GM10266 (cell line): Measurements from ENCODE around the gene ALK.

Experiments
- DNase-seq: peaks from one replicate; pipeline ENCODE4 v3.0.0; 2012; ENCODE audit errors: extremely low spot score
- TF ChIP-seq, protein P1 (sequence below): IDR thresholded peaks from 2 replicates; pipeline ENCODE4 v1.5.1; 2012; ENCODE audit warnings: mild to moderate bottlenecking, low read depth; ENCODE audit not compliant: control insufficient read depth, insufficient read depth; ENCODE audit errors: missing control alignments

ALK gene

DNA sequence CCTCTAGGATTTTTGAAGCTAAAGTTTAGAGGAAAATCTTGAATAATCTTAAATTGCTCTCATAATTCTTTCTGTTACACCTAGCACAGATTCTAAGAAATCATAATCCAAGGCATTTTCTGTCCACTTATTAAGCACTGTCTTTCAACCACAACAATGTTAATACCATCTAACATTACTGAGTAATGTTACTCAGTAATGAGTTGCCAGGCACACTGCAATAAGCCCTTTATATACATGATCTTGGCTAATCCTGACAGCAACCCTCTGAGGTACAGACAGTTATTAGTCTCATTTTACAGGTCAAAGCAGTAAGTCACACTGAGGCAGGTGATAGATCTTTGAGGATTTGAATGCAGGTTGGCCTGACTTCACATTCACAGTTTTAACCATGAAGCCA is 291.9 kb downstream of the ALK start:
- TF ChIP-seq, protein P1, sequence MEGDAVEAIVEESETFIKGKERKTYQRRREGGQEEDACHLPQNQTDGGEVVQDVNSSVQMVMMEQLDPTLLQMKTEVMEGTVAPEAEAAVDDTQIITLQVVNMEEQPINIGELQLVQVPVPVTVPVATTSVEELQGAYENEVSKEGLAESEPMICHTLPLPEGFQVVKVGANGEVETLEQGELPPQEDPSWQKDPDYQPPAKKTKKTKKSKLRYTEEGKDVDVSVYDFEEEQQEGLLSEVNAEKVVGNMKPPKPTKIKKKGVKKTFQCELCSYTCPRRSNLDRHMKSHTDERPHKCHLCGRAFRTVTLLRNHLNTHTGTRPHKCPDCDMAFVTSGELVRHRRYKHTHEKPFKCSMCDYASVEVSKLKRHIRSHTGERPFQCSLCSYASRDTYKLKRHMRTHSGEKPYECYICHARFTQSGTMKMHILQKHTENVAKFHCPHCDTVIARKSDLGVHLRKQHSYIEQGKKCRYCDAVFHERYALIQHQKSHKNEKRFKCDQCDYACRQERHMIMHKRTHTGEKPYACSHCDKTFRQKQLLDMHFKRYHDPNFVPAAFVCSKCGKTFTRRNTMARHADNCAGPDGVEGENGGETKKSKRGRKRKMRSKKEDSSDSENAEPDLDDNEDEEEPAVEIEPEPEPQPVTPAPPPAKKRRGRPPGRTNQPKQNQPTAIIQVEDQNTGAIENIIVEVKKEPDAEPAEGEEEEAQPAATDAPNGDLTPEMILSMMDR: no peak
- no peak for DNase-seq

GRCh38 chr2:29628862-29629261 is 292.5 kb downstream of the ALK start:
- no peak for DNase-seq
- TF ChIP-seq, protein P1: no peak

DNA sequence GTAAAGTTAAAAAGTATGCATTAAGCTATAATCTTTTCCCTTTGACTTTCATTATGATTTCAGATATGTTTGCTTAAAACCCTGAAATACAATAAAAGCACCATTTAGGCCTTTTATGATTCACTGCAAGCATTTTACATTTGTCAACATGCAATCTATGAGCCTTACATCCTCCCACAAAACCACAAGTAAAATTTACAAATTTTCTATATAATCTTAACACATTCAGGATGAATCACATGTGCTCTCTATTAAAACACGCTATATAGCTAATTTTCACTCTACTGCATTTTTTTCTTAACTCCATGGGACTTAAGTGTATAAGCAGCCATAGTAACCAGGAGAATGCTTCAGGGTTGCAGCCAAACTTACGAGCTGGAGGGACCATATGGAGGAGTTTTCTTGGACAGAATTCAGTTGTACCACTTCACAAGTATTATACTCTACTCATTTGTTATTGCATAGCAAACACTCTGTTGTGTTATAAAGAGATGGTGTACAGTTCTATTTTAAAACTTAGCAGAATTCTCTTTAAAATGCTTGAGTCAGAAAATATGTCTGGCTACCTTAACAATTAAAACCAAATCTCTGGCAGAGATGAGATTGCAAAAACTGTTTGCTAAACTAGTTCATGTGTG is 293.2 kb downstream of the ALK start:
- TF ChIP-seq, protein P1: no peak
- no peak for DNase-seq

GRCh38 chr2:29627279-29627711 is 294.1 kb downstream of the ALK start:
- no peak for DNase-seq
- TF ChIP-seq, protein P1: no peak

DNA sequence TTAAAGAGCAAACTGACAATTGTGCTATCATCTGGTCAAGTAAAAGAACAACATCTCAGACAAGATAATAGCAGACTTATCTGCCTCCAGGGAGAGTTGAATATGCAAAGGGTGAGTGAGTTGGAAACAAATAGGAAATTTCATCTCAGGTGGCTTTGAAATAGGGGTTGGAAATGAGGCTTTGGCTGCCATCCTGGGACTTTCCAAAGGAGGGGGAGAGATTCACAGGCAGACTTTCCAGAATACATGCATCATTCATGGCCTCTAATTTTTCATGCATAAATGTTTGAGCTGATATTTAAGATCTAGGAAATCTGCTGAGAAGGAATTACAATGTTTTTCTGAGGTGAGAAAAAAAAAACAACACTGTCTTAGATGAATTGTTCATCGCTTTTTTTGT is 300.5 kb downstream of the ALK start:
- DNase-seq: no peak
- TF ChIP-seq, protein P1: no peak

DNA sequence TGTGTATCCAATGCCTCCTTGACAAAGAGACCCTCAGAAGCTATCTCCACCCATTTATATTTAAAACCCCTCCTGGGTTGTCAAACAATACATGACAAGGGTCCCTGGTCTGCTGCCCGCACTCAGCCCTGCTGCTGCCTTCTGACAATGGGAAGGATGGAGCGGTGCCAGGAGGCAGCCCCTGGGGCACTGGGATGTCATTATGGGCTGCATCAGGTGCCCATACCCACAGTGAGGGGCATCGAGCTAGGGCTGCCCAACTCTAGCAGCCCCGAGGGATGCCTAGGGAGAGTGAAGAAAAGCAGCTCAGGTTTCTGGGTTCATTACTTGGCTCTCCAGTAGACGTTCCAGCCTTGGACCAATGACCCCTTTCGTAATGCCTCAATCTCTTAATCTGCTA is 301.7 kb downstream of the ALK start:
- TF ChIP-seq, protein P1: no peak
- DNase-seq: no peak

GRCh38 chr2:29618024-29618423 is 303.4 kb downstream of the ALK start:
- no peak for DNase-seq

More at GRCh38 chr2:29618024-29618423, 303.4 kb downstream of the ALK start:
- TF ChIP-seq, protein P1: no peak
